Common myeloid progenitor, CD34-positive (primary cell): Measurements from ENCODE around the gene PRPF40B.

Experiments
- CTCF ChIA-PET: fragments of 350-600 bp; sonication (Branson Sonifier 250); formaldehyde crosslinking; loops from one replicate; lab custom pipeline; 2021; ENCODE audit warnings: antibody characterized with exemption; lab: Charles Lee
- POLR2A ChIA-PET: fragments of 350-600 bp; sonication (Branson Sonifier 250); formaldehyde crosslinking; loops from one replicate; lab custom pipeline; 2021; ENCODE audit warnings: antibody characterized with exemption; lab: Charles Lee
- DNase-seq, 3 donors: peaks; one replicate each; pipeline versions ENCODE4 v3.0.0 to v3.0.0-alpha.2; 2013
- H3K27ac ChIP-seq, 2 experiments: 1 replicate in 1 of 2; 2 replicates in 1 of 2; pipeline ENCODE4 v1.7.0; 2013; ENCODE audit warnings: inconsistent platforms in 2 of 2, low read length in 2 of 2, mild to moderate bottlenecking in 2 of 2, low read depth in 1 of 2, moderate library complexity in 1 of 2; ENCODE audit not compliant: severe bottlenecking in 2 of 2, insufficient read depth in 1 of 2, poor library complexity in 1 of 2
- H3K27me3 ChIP-seq, 5 experiments: replicated peaks in 2 of 5; 1 replicate in 3 of 5; 2 replicates in 2 of 5; pipeline versions ENCODE4 v1.6.1 to v1.7.0; 2013; ENCODE audit warnings: low read length in 4 of 5, mild to moderate bottlenecking in 2 of 5, moderate library complexity in 2 of 5, inconsistent platforms in 1 of 5; ENCODE audit not compliant: insufficient read depth in 5 of 5, control insufficient read depth in 4 of 5
- H3K36me3 ChIP-seq, 4 experiments: 1 replicate in 2 of 4; 2 replicates in 2 of 4; pipeline versions ENCODE4 v1.6.1 to v1.7.0; 2013; ENCODE audit warnings: low read length in 3 of 4, control low read depth in 1 of 4, mild to moderate bottlenecking in 1 of 4; ENCODE audit not compliant: control insufficient read depth in 4 of 4, insufficient read depth in 4 of 4
- H3K4me1 ChIP-seq, 4 experiments: 1 replicate in 3 of 4; 2 replicates in 1 of 4; pipeline versions ENCODE4 v1.6.1 to v1.7.1; 2013; ENCODE audit warnings: low read length in 3 of 4, mild to moderate bottlenecking in 3 of 4, control low read depth in 1 of 4, inconsistent platforms in 1 of 4, moderate library complexity in 1 of 4; ENCODE audit not compliant: control insufficient read depth in 4 of 4, insufficient read depth in 4 of 4; ENCODE audit errors: control extremely low read depth in 1 of 4
- H3K4me3 ChIP-seq, 7 experiments: 1 replicate in 4 of 7; 2 replicates in 3 of 7; pipeline versions ENCODE4 v1.5.1 to v1.7.0; 2013; ENCODE audit warnings: mild to moderate bottlenecking in 7 of 7, low read length in 6 of 7, moderate library complexity in 6 of 7, inconsistent platforms in 2 of 7, low read depth in 2 of 7, control low read depth in 1 of 7; ENCODE audit not compliant: insufficient read depth in 4 of 7, control insufficient read depth in 1 of 7; ENCODE audit errors: extremely low read depth in 1 of 7
- H3K9me3 ChIP-seq, 5 experiments: 1 replicate in 4 of 5; 2 replicates in 1 of 5; pipeline versions ENCODE4 v1.6.1 to v1.7.1; 2013; ENCODE audit warnings: low read length in 4 of 5, mild to moderate bottlenecking in 2 of 5, inconsistent platforms in 1 of 5, low read depth in 1 of 5, moderate library complexity in 1 of 5; ENCODE audit not compliant: control insufficient read depth in 4 of 5, insufficient read depth in 2 of 5; ENCODE audit errors: control extremely low read depth in 1 of 5
- WGBS: methylation state at CpG from one replicate; pipeline ENCODE4 v1.1.5; 2013; ENCODE audit not compliant: insufficient coverage; 5-methylcytosine and 5-hydroxymethylcytosine counted together

Gene PRPF40B

GRCh38 chr12:49667325-49668090 lies 44.1 kb downstream of the PRPF40B start:
- Histone ChIP-seq H3K4me1 (peaks cover 25 to 64% (median 62%) of the 10 kb centered on the region in 4 experiments), H3K36me3 (no peaks in the 10 kb centered on the region), H3K27me3 (no peaks in the 10 kb centered on the region), H3K27ac (no peak overlapping the region), H3K4me3 (no peak overlapping the region), H3K9me3 (no peaks in the 10 kb centered on the region)
- ChIA-PET CTCF (interaction anchor here (0.6 to 40.7 kb wide), 5 partner anchors 9 to 875 kb away, joined by 3 to 929 read pairs (median 3); partner anchors contain the start of gene FMNL3), POLR2A (no interaction called here)
- DNase-seq = no peak
- 93% methylated on average over 2 of the region's 2 CpGs for WGBS

- Histone ChIP-seq H3K27ac (no peak overlapping the region), H3K4me1 (peaks cover 15 to 64% (median 58%) of the 10 kb centered on the region in 4 experiments), H3K27me3 (no peaks in the 10 kb centered on the region), H3K9me3 (no peaks in the 10 kb centered on the region), H3K36me3 (no peaks in the 10 kb centered on the region), H3K4me3 (no peak overlapping the region)
- WGBS = 98% methylated on average over 4 of the region's 4 CpGs
- DNase-seq = no peak
- POLR2A ChIA-PET = interaction anchor here (2.5 kb wide), 1 partner anchor 34 kb away, joined by 12 read pairs; no protein-coding TSS in a partner anchor
- CTCF ChIA-PET = interaction anchor here (6.5 to 11.8 kb wide), 5 partner anchors 6 to 35 kb away, joined by 48 to 151 read pairs (median 69); partner anchors contain the start of gene FMNL3
These were observed 46.4 kb downstream of the PRPF40B start for GRCh38 chr12:49669796-49670195.

- peak overlapping the region in 2 of 7 experiments; percentile 20 to 42 for H3K4me3 ChIP-seq
- ChIA-PET POLR2A (interaction anchor here (1.1 to 4.6 kb wide), 5 partner anchors 9 to 36 kb away, joined by 4 to 41 read pairs (median 9); partner anchors contain the start of gene FMNL3), CTCF (interaction anchor here (0.9 to 11.8 kb wide), 8 partner anchors 7 to 34 kb away, joined by 4 to 151 read pairs (median 49); partner anchors contain the start of gene FMNL3)
- H3K36me3 ChIP-seq = no peaks in the 10 kb centered on the region
- peak; percentile 52 to 86 (median 76) for DNase-seq
- H3K27ac ChIP-seq = peak overlapping the region; percentile 17 to 77
- no peaks in the 10 kb centered on the region for H3K9me3 ChIP-seq
- WGBS = 0% methylated on average over 3 of the region's 5 CpGs
- H3K27me3 ChIP-seq = no peaks in the 10 kb centered on the region
- peaks cover 15 to 59% (median 50%) of the 10 kb centered on the region in 4 experiments for H3K4me1 ChIP-seq
These were observed 47.8 kb downstream of the PRPF40B start for GRCh38 chr12:49671031-49671765.

GRCh38 chr12:49672301-49673217 lies 49.2 kb downstream of the PRPF40B start:
- H3K27ac ChIP-seq = peak overlapping the region in 1 of 2 experiments; percentile 51
- WGBS = 63% methylated on average over 3 of the region's 5 CpGs

GRCh38 chr12:49673446-49674317 lies 50.3 kb downstream of the PRPF40B start:
- H3K27ac ChIP-seq = peak overlapping the region in 1 of 2 experiments; percentile 51
- H3K27me3 ChIP-seq = no peaks in the 10 kb centered on the region
- 89% methylated on average over 8 of the region's 13 CpGs for WGBS
- H3K4me3 ChIP-seq = no peak overlapping the region
- H3K36me3 ChIP-seq = no peaks in the 10 kb centered on the region
- H3K4me1 ChIP-seq = peaks cover 15 to 59% (median 50%) of the 10 kb centered on the region in 4 experiments
- POLR2A ChIA-PET = interaction anchor here (0.6 to 4.6 kb wide), 7 partner anchors 9 to 36 kb away, joined by 3 to 41 read pairs (median 4); no protein-coding TSS in a partner anchor
- DNase-seq = peak in 2 of 3 donors; percentile 24 to 54
- no peaks in the 10 kb centered on the region for H3K9me3 ChIP-seq
- CTCF ChIA-PET = interaction anchor here (1.0 to 11.8 kb wide), 15 partner anchors 9 to 67 kb away, joined by 3 to 151 read pairs (median 6); partner anchors contain the start of genes FMNL3, PRPF40B and TMBIM6

More at GRCh38 chr12:49672301-49673217, 49.2 kb downstream of the PRPF40B start:
- no peak for DNase-seq
- ChIA-PET CTCF (interaction anchor here (1.2 to 11.8 kb wide), 11 partner anchors 9 to 49 kb away, joined by 4 to 151 read pairs (median 19); partner anchors contain the start of genes FMNL3 and PRPF40B), POLR2A (interaction anchor here (0.6 to 4.6 kb wide), 5 partner anchors 10 to 157 kb away, joined by 3 to 41 read pairs (median 4); partner anchors contain the start of gene FMNL3)
- peaks cover 15 to 59% (median 50%) of the 10 kb centered on the region in 4 experiments for H3K4me1 ChIP-seq
- H3K4me3 ChIP-seq = peak overlapping the region in 1 of 7 experiments; percentile 25
- no peaks in the 10 kb centered on the region for H3K9me3 ChIP-seq
- no peaks in the 10 kb centered on the region for H3K27me3 ChIP-seq
- no peaks in the 10 kb centered on the region for H3K36me3 ChIP-seq
